ENCODE data around the gene MED10. TPM values are rescaled to one million over a fixed set of nuclear protein-coding genes. Genes with fewer than 3 reads are reported as not detected.

Gene MED10
- polyA plus RNA-seq, 1 of the 3 experiments (the other 2 are of a cell fraction), result 75.9 TPM

- Histone ChIP-seq H3K9me3 (no peaks in the 10 kb centered on the region), H3K4me2 (no peak overlapping the region), H4K20me1 (ENCODE audit: insufficient read depth) (no peaks in the 10 kb centered on the region), H3K79me2 (ENCODE audit: insufficient read depth) (no peaks in the 10 kb centered on the region), H3K9me2 (no peaks in the 10 kb centered on the region), H3K27ac (ENCODE audit: low read depth in 2 of 2, low read length in 1 of 2) (no peak overlapping the region), H2AFZ (ENCODE audit: low read depth) (no peak overlapping the region), H3K27me3 (ENCODE audit: insufficient read depth) (no peaks in the 10 kb centered on the region), H3F3A (replicated peaks; ENCODE audit: insufficient read depth) (no peaks in the 10 kb centered on the region), H3K4me3 (ENCODE audit: low read depth in 2 of 2, low read length in 1 of 2) (no peak overlapping the region), H3K4me1 (ENCODE audit: control insufficient read depth in 1 of 2, insufficient read depth in 2 of 2, low read depth in 1 of 2, low read length in 1 of 2) (peaks cover 0 to 9% of the 10 kb centered on the region in 2 experiments; a peak in 1 of 4 replicates), H3K9ac (no peak overlapping the region), H3K36me3 (replicated peaks in 1 of 2; ENCODE audit: control insufficient read depth in 1 of 2, insufficient read depth in 2 of 2, low read length in 1 of 2) (no peaks in the 10 kb centered on the region)
- ChIA-PET CTCF (interaction anchor here (1.9 kb wide), 1 partner anchor 11 kb away, joined by 4 read pairs; no protein-coding TSS in a partner anchor), POLR2A (no interaction called here)
- no peak for DNase-seq
- 30% methylated on average over 5 of the region's 5 CpGs for WGBS (ENCODE audit: low lambda C conversion rate)
- TF ChIP-seq RAD21 (IDR thresholded peaks at IDR 0.05; ENCODE audit: low read length) (no peak), POLR2AphosphoS5 (IDR thresholded peaks at IDR 0.05; ENCODE audit: low read depth, low read length) (no peak), REST (IDR thresholded peaks at IDR 0.05; ENCODE audit: low read depth, low read length) (no peak), FOXM1 (IDR thresholded peaks at IDR 0.05; ENCODE audit: low read depth) (no peak), JUND (IDR thresholded peaks at IDR 0.05) (no peak), USF1 (IDR thresholded peaks at IDR 0.05; ENCODE audit: borderline replicate concordance, low read depth) (no peak), RXRA (IDR thresholded peaks at IDR 0.05; ENCODE audit: borderline replicate concordance, low read depth) (no peak), CHD2 (IDR thresholded peaks at IDR 0.05; ENCODE audit: low read length, partially characterized antibody) (no peak), RCOR1 (IDR thresholded peaks at IDR 0.05; ENCODE audit: low read length) (no peak), NRF1 (IDR thresholded peaks at IDR 0.05; ENCODE audit: low read depth, low read length) (no peak), SMC3 (IDR thresholded peaks at IDR 0.05; ENCODE audit: low read depth, low read length) (no peak)
These were observed 33.8 kb downstream of the MED10 start for GRCh38 chr5:6344593-6344989.

- H3K79me2 ChIP-seq (ENCODE audit: insufficient read depth), result no peaks in the 10 kb centered on the region
- H3F3A ChIP-seq (replicated peaks; ENCODE audit: insufficient read depth), result no peaks in the 10 kb centered on the region
- H3K27ac ChIP-seq (ENCODE audit: low read depth in 2 of 2, low read length in 1 of 2), result no peak overlapping the region
- no peaks in the 10 kb centered on the region for H3K27me3 ChIP-seq (ENCODE audit: insufficient read depth)
- no peak for DNase-seq
- no peak overlapping the region for H2AFZ ChIP-seq (ENCODE audit: low read depth)
- no peak for TF ChIP-seq TAF1 (IDR thresholded peaks at IDR 0.05; ENCODE audit: borderline replicate concordance, low read depth, low read length)
- TF ChIP-seq EP300 (IDR thresholded peaks at IDR 0.05; ENCODE audit: borderline replicate concordance in 1 of 2, low read depth in 1 of 2, low read length in 1 of 2), result no peak
- WGBS (ENCODE audit: low lambda C conversion rate), result 39% methylated on average over 11 of the region's 11 CpGs
- H3K9me2 ChIP-seq, result no peaks in the 10 kb centered on the region
- no peaks in the 10 kb centered on the region for H3K9me3 ChIP-seq
- peaks cover 0 to 9% of the 10 kb centered on the region in 2 experiments; a peak in 1 of 4 replicates for H3K4me1 ChIP-seq (ENCODE audit: control insufficient read depth in 1 of 2, insufficient read depth in 2 of 2, low read depth in 1 of 2, low read length in 1 of 2)
- H3K4me2 ChIP-seq, result no peak overlapping the region
- no peaks in the 10 kb centered on the region for H4K20me1 ChIP-seq (ENCODE audit: insufficient read depth)
- H3K36me3 ChIP-seq (replicated peaks in 1 of 2; ENCODE audit: control insufficient read depth in 1 of 2, insufficient read depth in 2 of 2, low read length in 1 of 2), result no peaks in the 10 kb centered on the region
- no peak overlapping the region for H3K4me3 ChIP-seq (ENCODE audit: low read depth in 2 of 2, low read length in 1 of 2)
- H3K9ac ChIP-seq, result no peak overlapping the region
- ChIA-PET POLR2A (no interaction called here), CTCF (interaction anchor here (1.9 kb wide), 1 partner anchor 11 kb away, joined by 4 read pairs; no protein-coding TSS in a partner anchor)
These were observed 34.3 kb downstream of the MED10 start for GRCh38 chr5:6343951-6344592.

All from SK-N-SH (cell line).